Loucy (cell line): ENCODE data around the gene PIAS4.

ENCODE experiments used
- EZH2phosphoT487 ChIP-seq: fragments of 200-600 bp; IDR thresholded peaks from 2 replicates; pipeline ENCODE4 v1.6.1; 2018; ENCODE audit warnings: antibody characterized with exemption, mild to moderate bottlenecking, moderate library complexity, borderline replicate concordance
- TF ChIP-seq, protein P1 (sequence below): fragments of 200-600 bp; sonication (generic); conservative IDR thresholded peaks from 2 replicates; pipeline ENCODE4 v1.5.1; 2014; ENCODE audit warnings: mild to moderate bottlenecking, antibody characterized with exemption, low read length

DNA sequence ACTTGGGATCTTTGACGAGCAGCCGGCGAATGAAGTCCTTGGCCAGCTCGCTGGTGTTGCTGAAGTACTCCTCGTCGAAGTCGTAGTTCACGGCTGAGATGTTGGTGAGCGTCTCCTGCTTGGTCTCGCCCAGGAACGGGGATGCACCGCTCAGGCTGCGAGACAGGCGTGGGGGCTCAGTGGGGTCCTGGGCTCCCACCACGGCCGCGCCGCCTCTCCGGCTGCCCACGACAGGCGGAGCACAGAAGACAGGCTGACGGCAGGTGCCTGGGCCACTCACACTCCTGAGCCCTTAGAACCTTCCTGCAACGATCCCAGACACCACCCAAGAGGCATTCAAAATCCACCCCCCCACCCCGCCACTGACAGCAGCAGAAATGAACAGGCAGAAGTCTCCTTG is 46.5 kb upstream of the PIAS4 start:
- TF ChIP-seq, protein P1, sequence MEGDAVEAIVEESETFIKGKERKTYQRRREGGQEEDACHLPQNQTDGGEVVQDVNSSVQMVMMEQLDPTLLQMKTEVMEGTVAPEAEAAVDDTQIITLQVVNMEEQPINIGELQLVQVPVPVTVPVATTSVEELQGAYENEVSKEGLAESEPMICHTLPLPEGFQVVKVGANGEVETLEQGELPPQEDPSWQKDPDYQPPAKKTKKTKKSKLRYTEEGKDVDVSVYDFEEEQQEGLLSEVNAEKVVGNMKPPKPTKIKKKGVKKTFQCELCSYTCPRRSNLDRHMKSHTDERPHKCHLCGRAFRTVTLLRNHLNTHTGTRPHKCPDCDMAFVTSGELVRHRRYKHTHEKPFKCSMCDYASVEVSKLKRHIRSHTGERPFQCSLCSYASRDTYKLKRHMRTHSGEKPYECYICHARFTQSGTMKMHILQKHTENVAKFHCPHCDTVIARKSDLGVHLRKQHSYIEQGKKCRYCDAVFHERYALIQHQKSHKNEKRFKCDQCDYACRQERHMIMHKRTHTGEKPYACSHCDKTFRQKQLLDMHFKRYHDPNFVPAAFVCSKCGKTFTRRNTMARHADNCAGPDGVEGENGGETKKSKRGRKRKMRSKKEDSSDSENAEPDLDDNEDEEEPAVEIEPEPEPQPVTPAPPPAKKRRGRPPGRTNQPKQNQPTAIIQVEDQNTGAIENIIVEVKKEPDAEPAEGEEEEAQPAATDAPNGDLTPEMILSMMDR = no peak
- no peak for TF ChIP-seq EZH2phosphoT487
